HepG2 (cell line): Measurements from ENCODE around the gene DHRS9. TPM values are rescaled to one million over a fixed set of nuclear protein-coding genes. Genes with fewer than 3 reads are reported as not detected.

ENCODE experiments used
- ATAC-seq: fragments of 200-7000 bp; cut with Tn5 transposase; 3 replicates; pipeline ENCODE4 v1.9.1; 2020; ENCODE audit warnings: mild to moderate bottlenecking, moderate library complexity
- BruUV-seq: library from RNA; stranded (reverse); fragments of 400-500 nt; replicated peaks from 2 replicates; lab custom pipeline; 2021; lab: Mats Ljungman, UMichigan
- CTCF ChIA-PET: fragments of 300-600 bp; formaldehyde crosslinking; extraction: SDS; loops from one replicate; lab custom pipeline; 2021; ENCODE audit warnings: low total read pairs, inconsistent platforms, low intra/inter-chr PET ratio; lab: Yijun Ruan, JAX
- POLR2A ChIA-PET: fragments of 350-600 bp; sonication (Branson Sonifier 250); formaldehyde crosslinking; loops from one replicate; lab custom pipeline; 2020; ENCODE audit warnings: antibody characterized with exemption, inconsistent platforms; lab: Yijun Ruan, JAX
- DNase-seq: peaks from one replicate; pipeline ENCODE4 v3.0.0-alpha.2; 2015; ENCODE audit warnings: low spot score
- FAIRE-seq: peaks from 3 replicates; lab custom pipeline; 2011; peaks lifted over from hg19 to GRCh38; lab: Jason Lieb, UNC
- H2AFZ ChIP-seq: one replicate; pipeline ENCODE4 v1.6.1; 2011; ENCODE audit warnings: low read length, inconsistent platforms
- H3K27ac ChIP-seq: fragments of 300-600 bp; 3 replicates; pipeline ENCODE4 v1.8.0; 2011; ENCODE audit warnings: mixed run types, mild to moderate bottlenecking, mixed read lengths, low read length, inconsistent platforms; ENCODE audit not compliant: insufficient read depth; ENCODE audit errors: extremely low read length
- H3K27me3 ChIP-seq, 2 experiments: fragments of 200-600 bp in 1 of 2; 2 replicates in 1 of 2; 3 replicates in 1 of 2; pipeline versions ENCODE4 v1.6.0 to v1.8.0; 2011; ENCODE audit warnings: low read length in 2 of 2, mild to moderate bottlenecking in 2 of 2, moderate library complexity in 2 of 2, inconsistent platforms in 1 of 2; ENCODE audit not compliant: insufficient read depth in 2 of 2, control insufficient read depth in 1 of 2
- H3K36me3 ChIP-seq, 2 experiments: fragments of 200-600 bp in 1 of 2; replicated peaks in 1 of 2; 2 replicates in 1 of 2; 3 replicates in 1 of 2; pipeline versions ENCODE4 v1.5.1 to v1.8.0; 2011; ENCODE audit warnings: low read length in 2 of 2, inconsistent platforms in 1 of 2; ENCODE audit not compliant: insufficient read depth in 2 of 2, control insufficient read depth in 1 of 2
- H3K4me1 ChIP-seq: 2 replicates; pipeline ENCODE4 v1.5.1; 2012; ENCODE audit warnings: low read length, inconsistent platforms; ENCODE audit not compliant: insufficient read depth
- H3K4me2 ChIP-seq: 2 replicates; pipeline ENCODE4 v1.6.0; 2011; ENCODE audit warnings: low read depth, low read length, inconsistent platforms
- H3K4me3 ChIP-seq, 3 experiments: fragments of 200-600 bp in 1 of 3; sonication (generic), shearing (Covaris generic) in 1 of 3; replicated peaks in 1 of 3; 2 replicates each; pipeline ENCODE4 v1.5.1; 2011 to 2016; ENCODE audit warnings: low read length in 3 of 3, inconsistent platforms in 2 of 3, low read depth in 2 of 3, mild to moderate bottlenecking in 2 of 3, control low read depth in 1 of 3, mixed read lengths in 1 of 3; ENCODE audit not compliant: insufficient read depth in 1 of 3
- H3K79me2 ChIP-seq: one replicate; pipeline ENCODE4 v1.6.1; 2011; ENCODE audit warnings: low read length, inconsistent platforms; ENCODE audit not compliant: insufficient read depth
- H3K9ac ChIP-seq: 2 replicates; pipeline ENCODE4 v1.6.0; 2011; ENCODE audit warnings: mild to moderate bottlenecking, low read depth, low read length, inconsistent platforms; ENCODE audit not compliant: insufficient read depth
- H3K9me3 ChIP-seq: 2 replicates; pipeline ENCODE4 v1.5.1; 2012; ENCODE audit warnings: mild to moderate bottlenecking, low read length
- H4K20me1 ChIP-seq: 2 replicates; pipeline ENCODE4 v1.6.0; 2011; ENCODE audit warnings: inconsistent platforms, mild to moderate bottlenecking, low read length, moderate library complexity; ENCODE audit not compliant: insufficient read depth
- ATF1 ChIP-seq: IDR thresholded peaks from 2 replicates; pipeline ENCODE4 v1.6.1; 2016; ENCODE audit warnings: mild to moderate bottlenecking, control low read depth
- CEBPB ChIP-seq: IDR thresholded peaks from 2 replicates; pipeline ENCODE4 v1.6.1; 2011; ENCODE audit warnings: low read depth, low read length, improper control_type of control experiment, borderline replicate concordance
- POLR2AphosphoS2 ChIP-seq: IDR thresholded peaks from 2 replicates; pipeline ENCODE4 v1.6.1; 2011; ENCODE audit warnings: low read depth, low read length, improper control_type of control experiment
- SP140L ChIP-seq: sonication (generic); formaldehyde crosslinking; IDR thresholded peaks from 2 replicates; pipeline ENCODE4 v1.4.0; 2020; ENCODE audit warnings: missing genetic modification reagents, borderline replicate concordance
- U2AF2 ChIP-seq: fragments of 200-400 bp; formaldehyde crosslinking; IDR thresholded peaks from 2 replicates; pipeline ENCODE4 v1.6.1; 2017; ENCODE audit warnings: low read depth, mild to moderate bottlenecking, low read length
- ZNF749 ChIP-seq: sonication (generic); formaldehyde crosslinking; IDR thresholded peaks from 2 replicates; pipeline ENCODE4 v1.8.0; 2022; ENCODE audit warnings: mild to moderate bottlenecking, missing genetic modification reagents, moderate library complexity, borderline replicate concordance
- WGBS: methylation state at CpG from one replicate; pipeline ENCODE4 v1.1.6; 2017; ENCODE audit warnings: low lambda C conversion rate; 5-methylcytosine and 5-hydroxymethylcytosine counted together
- in situ Hi-C: cut with HindIII; loops from 2 replicates; pipeline ENCODE4 v1.10.0; 2017; ENCODE audit warnings: low pct_unique_long_range_greater_than_20kb; ENCODE audit not compliant: extremely low pct_ligation_motif_present
- intact Hi-C: fragments of 100-400 bp; cut with micrococcal nuclease; formaldehyde crosslinking; loops from one replicate; pipeline ENCODE4 v1.10.0; 2022; ENCODE audit not compliant: unreplicated experiment
- polyA plus RNA-seq, 8 experiments: library from polyadenylated mRNA; depleted of rRNA in 3 of 8; stranded (reverse) in 7 of 8; unstranded in 1 of 8; fragments of >200 nt; fragmentation: Illumina TruSeq in 4 of 8; extraction: Trizol in 4 of 8; gene quantifications; 2 replicates each; pipeline versions ENCODE4 v1.2.1 to v1.2.3, GENCODE V29; 2011 to 2016; ENCODE audit warnings: low read depth in 4 of 8, missing spikeins in 1 of 8, mixed read lengths in 1 of 8; ENCODE audit not compliant: insufficient read depth in 1 of 8
- total RNA-seq, 5 experiments: library from RNA; depleted of rRNA; stranded (reverse); fragments of >200 nt; fragmentation: Illumina TruSeq; extraction: Trizol; gene quantifications; 2 replicates each; pipeline ENCODE4 v1.2.3, GENCODE V29; 2016; ENCODE audit warnings: low read depth in 1 of 5

DHRS9 gene
- total and polyA plus RNA-seq, 2 of the 13 experiments (the other 11 are each of a cell fraction or from before 2014, with no cell fraction given), result not detected

GRCh38 chr2:169106134-169106533 is 36.8 kb downstream of the DHRS9 start:
- WGBS, result 13% methylated on average over 2 of the region's 2 CpGs
- no peak for FAIRE-seq
- CTCF ChIA-PET, result no interaction called here
- Histone ChIP-seq H3K9ac (no peak overlapping the region), H2AFZ (no peak overlapping the region), H3K79me2 (no peaks in the 10 kb centered on the region), H3K4me1 (no peaks in the 10 kb centered on the region)
- in situ Hi-C loops, result loop anchor here (5.0 kb wide), 2 partner anchors 36 to 291 kb away; no protein-coding TSS in a partner anchor
- no peak for ATAC-seq
- no peak for TF ChIP-seq SP140L (CRISPR knock-in tag)
- no peak for TF ChIP-seq ZNF749
- TF ChIP-seq POLR2AphosphoS2, result no peak
- no peak for TF ChIP-seq U2AF2
- TF ChIP-seq, all 625 proteins: peak for 0
- Histone ChIP-seq H3K36me3 (no peaks in the 10 kb centered on the region), H3K27me3 (peaks cover 2 to 17% of the 10 kb centered on the region in 2 experiments; a peak in 3 of 5 replicates), H3K9me3 (no peaks in the 10 kb centered on the region), H3K4me2 (no peak overlapping the region), H3K27ac (no peak overlapping the region), H3K4me3 (no peak overlapping the region), H4K20me1 (no peaks in the 10 kb centered on the region)
- no peak for DNase-seq
- intact Hi-C loops, result loop anchor here (5.0 kb wide), 1 partner anchor 171 kb away; no protein-coding TSS in a partner anchor
- POLR2A ChIA-PET, result no interaction called here
- BruUV-seq, result no TSS peak

DNA sequence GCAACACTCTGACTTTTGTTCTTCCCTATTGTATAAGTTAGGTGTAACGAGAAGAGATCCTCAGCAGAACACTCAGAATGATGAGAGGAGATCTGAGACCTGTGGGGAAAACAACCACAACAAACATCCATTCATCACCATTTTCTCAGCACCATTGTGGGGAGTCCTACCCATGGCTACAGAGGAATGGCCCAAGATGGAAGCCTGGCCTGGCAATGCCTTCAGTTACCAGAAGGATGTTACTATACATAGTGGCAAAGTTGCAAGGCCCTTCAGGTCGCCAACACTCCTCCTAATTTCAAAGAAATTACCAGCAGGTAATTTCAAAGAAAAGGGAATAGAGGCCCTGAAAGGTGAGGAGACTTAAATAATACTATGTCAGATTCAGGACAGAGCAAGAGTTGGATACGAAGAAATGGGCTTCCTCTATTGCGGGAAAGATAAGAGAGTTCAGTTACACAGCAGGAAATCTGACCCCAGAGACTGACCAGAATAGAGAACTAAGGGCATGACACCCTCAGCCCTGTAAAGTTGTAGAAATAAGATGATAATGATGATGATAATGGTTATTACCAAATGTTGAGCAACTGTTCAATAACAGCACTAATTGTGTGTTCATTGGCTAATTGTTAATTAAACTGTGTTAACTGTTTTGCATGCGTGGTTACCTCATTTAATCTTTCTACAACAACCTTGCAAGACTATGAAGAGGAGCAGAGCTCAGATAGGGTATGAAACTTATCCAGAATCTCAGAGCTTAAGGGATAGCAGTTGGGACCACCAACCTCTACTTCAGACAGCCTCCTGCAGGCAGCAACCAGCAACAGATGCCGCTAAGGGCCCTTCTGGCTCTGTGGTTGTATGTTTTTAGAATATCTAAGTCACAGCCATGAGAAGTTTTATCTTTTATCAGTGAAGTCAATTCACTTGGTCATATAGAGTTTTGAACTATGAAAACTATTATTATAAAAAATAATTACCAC is 37.5 kb downstream of the DHRS9 start:
- H3K9ac ChIP-seq, result no peak overlapping the region
- WGBS, result 4% methylated on average over 6 of the region's 6 CpGs
- FAIRE-seq, result no peak
- BruUV-seq, result no TSS peak
- TF ChIP-seq ATF1, result no peak
- TF ChIP-seq CEBPB, result no peak
- TF ChIP-seq, all 625 proteins: peak for 0
- Histone ChIP-seq H4K20me1 (no peaks in the 10 kb centered on the region), H3K9me3 (no peaks in the 10 kb centered on the region), H3K79me2 (no peaks in the 10 kb centered on the region), H3K36me3 (no peaks in the 10 kb centered on the region), H3K27ac (no peak overlapping the region), H3K27me3 (peaks cover 2 to 20% of the 10 kb centered on the region in 2 experiments; a peak in 3 of 5 replicates), H2AFZ (no peak overlapping the region), H3K4me2 (no peak overlapping the region), H3K4me3 (no peak overlapping the region), H3K4me1 (no peaks in the 10 kb centered on the region)
- intact Hi-C loops, result loop anchor here (5.0 kb wide), 1 partner anchor 170 kb away; no protein-coding TSS in a partner anchor
- ATAC-seq (no peak), DNase-seq (no peak)
- in situ Hi-C loops, result loop anchor here (5.0 kb wide), 2 partner anchors 35 to 290 kb away; no protein-coding TSS in a partner anchor
- POLR2A ChIA-PET, result no interaction called here
- CTCF ChIA-PET, result no interaction called here
